HL-60 (cell line): ENCODE results near the gene DLL4.
A peak's percentile ranks its signal among the peaks of the same experiment; 100 is the strongest.

Source experiments
- GABPA ChIP-seq: IDR thresholded peaks from 2 replicates; pipeline ENCODE4 v1.6.1; 2012; ENCODE audit warnings: low read depth
- POLR2AphosphoS5 ChIP-seq: IDR thresholded peaks from 2 replicates; pipeline ENCODE4 v1.6.1; 2012; ENCODE audit warnings: low read depth
- REST ChIP-seq: IDR thresholded peaks from 2 replicates; pipeline ENCODE4 v1.6.1; 2012; ENCODE audit warnings: low read depth; ENCODE audit not compliant: insufficient replicate concordance
- TF ChIP-seq, protein P1 (sequence below): IDR thresholded peaks from one replicate; pipeline ENCODE4 v1.5.1; 2011; ENCODE audit warnings: low read length, control low read depth, inconsistent platforms; ENCODE audit not compliant: insufficient read depth

- TF ChIP-seq, protein P1, sequence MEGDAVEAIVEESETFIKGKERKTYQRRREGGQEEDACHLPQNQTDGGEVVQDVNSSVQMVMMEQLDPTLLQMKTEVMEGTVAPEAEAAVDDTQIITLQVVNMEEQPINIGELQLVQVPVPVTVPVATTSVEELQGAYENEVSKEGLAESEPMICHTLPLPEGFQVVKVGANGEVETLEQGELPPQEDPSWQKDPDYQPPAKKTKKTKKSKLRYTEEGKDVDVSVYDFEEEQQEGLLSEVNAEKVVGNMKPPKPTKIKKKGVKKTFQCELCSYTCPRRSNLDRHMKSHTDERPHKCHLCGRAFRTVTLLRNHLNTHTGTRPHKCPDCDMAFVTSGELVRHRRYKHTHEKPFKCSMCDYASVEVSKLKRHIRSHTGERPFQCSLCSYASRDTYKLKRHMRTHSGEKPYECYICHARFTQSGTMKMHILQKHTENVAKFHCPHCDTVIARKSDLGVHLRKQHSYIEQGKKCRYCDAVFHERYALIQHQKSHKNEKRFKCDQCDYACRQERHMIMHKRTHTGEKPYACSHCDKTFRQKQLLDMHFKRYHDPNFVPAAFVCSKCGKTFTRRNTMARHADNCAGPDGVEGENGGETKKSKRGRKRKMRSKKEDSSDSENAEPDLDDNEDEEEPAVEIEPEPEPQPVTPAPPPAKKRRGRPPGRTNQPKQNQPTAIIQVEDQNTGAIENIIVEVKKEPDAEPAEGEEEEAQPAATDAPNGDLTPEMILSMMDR, result no peak
- TF ChIP-seq POLR2AphosphoS5, result no peak
- TF ChIP-seq REST, result peak; percentile 81
- no peak for TF ChIP-seq GABPA
Measured at GRCh38 chr15:40921949-40922607, 7.1 kb upstream of the DLL4 start.
